GM19452 (cell line): ENCODE data around the gene PIGN.

Experiments
- ATAC-seq: cut with Tn5 transposase; IDR thresholded peaks from one replicate; pipeline ENCODE4 v1.9.1; 2021; ENCODE audit not compliant: unreplicated experiment

The PIGN gene

DNA sequence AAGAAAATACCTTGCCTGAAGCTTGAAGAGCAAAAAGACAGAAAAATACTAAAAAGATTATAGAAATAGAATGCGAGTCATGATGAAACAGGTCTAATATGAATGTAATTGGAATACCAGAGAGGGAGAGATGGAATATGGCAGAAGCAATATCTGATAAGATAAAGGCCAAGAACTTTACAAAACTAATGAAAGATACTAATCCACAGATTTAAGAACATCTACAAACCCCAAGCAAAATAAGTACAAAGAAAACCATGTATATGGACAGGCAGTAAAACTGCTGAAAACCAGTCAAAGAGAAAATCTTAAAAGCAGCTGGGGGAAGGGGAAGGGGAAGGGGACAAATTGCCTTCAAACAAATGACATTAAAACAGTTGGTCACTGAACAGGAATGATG lies 67.0 kb downstream of the PIGN start:
- no peak for ATAC-seq

DNA sequence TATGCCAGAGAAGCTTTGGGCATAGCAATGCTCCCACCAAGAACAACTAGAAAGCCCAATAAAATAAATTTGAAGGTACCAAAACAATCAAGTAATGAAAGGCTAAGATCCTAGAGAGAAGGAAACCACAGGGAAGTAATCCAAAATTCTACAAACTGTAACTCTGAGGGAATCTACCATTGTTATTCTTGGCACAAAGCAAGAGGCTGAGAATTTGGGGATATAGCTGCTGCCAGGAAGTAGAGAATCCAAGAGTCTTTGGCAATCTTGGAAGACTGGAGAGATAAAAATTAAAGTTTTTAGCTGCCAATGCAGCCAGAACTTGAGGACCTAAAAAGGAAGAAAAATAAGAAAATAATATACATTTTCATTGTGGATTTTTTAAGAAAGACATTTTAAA lies 68.5 kb downstream of the PIGN start:
- ATAC-seq: no peak

DNA sequence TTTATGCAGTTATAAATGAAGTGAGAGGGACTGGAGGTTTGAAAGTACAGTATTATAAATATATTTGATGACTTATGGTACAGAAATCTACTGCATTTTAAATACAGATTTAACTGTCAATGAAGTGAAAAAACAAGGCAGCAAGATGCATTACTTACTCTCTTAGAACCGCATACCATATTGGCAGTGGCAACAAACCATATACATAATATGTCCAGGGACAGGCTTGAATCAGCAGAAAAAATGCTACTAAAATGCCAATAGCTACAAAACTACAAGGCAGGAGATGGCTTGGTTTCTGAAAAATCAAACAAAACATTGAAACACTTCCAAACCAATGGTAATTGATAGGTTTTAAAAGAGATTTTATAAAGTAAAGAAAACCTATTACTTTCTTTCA lies 77.2 kb downstream of the PIGN start:
- ATAC-seq: no peak

DNA sequence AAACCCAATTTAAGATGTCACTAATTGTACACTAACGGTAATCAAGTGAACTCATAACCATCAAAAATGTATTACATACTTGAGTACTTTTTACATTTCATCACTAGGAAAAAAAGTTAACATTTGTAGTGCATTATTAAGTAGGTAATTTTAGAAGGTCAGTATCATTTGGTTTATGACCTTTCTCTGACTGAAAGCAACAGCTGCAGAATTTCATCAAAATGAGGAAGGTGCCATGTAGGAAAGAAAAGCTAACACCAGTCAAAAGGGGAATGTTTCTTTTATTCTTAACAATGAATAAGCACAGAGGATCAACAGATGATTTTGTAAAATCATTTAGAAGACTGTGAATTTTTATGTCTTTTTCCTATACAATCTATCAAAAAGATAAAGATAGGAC lies 79.0 kb downstream of the PIGN start:
- no peak for ATAC-seq

DNA sequence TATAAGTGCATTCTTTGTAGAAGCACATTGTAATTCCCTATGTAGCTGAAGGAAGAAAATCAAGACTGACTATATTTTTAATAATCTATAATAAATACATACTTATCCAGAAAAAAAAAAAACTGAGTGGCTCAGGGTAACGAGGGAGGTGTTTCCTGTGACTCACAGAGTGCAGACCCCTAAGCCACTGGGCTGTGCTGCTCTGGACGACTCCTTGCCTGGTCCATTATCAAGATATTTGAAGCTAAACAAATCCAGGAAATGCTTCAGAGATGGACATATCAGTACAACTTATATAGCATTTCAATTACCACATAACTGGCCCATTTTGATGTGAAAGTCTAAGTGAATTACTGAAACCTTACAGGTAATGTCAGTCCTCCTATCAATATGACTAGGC lies 80.6 kb downstream of the PIGN start:
- ATAC-seq: no peak

DNA sequence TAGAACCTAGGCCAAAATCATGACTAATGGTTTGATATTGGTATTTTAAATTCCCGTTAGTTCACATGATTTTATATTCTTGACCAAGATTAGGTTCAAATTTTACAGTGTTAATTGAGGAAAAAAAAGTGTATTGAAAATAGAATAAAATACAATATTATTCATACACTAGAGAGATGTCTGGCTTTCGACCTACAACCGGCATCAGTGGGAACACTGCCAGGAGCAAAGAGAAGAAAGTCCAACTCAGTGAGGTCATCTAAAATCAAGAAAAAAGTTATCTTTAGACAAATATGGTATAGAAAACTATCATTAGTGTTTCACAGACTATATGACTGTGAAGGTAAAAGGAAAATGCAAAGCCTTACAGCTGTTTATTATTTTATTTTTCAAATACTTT lies 81.5 kb downstream of the PIGN start:
- ATAC-seq: no peak

DNA sequence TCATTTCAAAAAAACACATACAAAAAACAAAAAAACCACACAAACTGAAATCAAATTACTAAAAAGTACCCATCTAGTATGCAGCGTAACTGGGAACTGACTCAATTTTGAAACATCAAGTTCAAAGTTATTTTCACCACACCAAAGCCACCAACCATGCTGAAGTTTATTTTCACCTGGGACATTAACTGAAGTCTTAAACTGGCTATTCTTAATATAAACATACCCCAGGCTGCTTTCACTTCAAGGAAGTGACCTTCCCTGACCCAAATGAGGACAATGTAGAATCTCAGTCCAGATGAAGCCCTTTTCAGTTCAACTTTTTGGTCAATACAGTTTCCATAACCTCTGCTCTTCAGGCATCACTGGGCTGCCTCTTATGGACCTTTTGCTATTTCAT lies 84.6 kb downstream of the PIGN start:
- ATAC-seq: no peak

DNA sequence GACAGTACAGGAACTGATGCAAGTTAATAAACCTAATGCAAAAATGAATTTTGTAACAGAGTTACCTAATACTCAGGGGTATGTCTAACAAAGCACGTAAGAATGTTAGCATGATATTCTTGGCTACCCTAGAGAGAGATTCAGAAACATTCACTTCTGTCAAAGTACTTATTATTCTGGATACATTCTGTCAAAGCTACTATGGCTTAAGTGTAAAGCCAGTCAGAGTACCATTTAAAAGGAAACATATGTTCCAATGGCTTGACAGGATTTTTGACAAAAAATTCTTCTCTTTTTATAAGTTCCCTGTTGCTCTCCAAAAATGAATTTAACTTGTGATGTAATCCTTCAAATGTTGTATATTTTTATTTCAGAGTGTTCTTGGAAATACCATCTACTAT lies 85.5 kb downstream of the PIGN start:
- ATAC-seq: no peak

DNA sequence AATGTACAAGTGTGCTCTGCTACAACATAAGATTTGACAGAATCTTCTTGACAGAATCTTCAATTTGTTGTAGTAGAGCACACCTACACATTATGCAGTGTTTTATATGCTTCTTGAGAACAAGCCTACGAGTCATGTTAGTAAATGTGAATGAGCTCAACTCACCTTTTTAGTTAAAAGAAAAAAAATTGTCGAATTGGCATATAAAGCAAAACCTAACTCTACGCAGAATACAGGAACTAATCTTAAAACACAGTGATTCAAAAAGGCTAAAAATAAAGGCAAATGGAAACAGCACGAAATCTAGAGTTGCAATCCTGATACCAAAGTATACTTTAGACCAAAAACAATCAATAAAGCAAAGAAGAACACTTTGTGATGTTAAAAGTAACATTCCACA lies 87.9 kb downstream of the PIGN start:
- no peak for ATAC-seq

DNA sequence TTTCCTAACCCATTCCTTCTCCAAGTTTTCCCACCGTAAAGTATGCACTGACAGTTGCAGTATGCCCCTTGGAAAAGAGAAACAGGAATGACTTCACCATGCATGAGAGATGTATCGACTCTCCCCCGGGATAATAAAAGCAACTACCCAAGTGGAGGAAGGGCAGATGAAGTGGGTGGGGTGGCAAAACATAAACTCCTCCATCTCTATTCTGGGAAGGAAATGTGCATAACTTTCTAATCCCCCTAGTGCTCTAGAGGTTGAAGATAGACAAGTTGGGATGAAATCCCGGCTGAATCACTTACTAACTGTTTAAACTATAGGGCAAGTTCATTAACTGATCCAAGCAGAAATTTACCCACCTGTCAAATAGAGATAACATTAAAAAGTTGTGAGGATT lies 89.2 kb downstream of the PIGN start:
- ATAC-seq: no peak

DNA sequence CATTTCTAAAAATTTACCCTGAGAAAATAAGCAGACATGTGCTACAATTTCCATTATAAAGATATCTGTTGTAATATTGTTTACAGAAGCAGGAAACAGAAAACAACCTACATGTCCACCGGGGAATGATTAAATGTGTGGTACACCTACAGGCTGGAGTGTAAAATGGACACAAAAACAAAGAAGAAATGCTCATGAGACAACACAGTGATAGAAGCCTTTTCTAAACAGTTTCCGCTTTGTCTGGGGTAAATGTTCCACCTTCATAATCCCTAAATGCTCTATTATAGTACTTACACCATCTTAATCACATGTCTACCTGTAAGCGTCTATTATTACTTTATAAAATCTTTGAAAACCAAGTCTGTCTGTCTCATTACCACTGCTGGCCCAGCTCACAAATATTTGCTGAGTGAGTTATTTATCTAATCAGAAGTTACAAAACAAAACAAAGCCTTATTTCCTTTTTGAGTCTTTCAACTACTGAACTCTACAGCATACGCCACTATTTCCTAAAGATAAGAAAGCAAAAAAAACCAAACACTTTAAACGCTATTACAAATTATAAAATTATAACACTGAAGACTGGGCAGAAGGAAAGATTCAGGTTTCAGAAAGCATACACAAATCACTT lies 95.3 kb downstream of the PIGN start:
- ATAC-seq: no peak

DNA sequence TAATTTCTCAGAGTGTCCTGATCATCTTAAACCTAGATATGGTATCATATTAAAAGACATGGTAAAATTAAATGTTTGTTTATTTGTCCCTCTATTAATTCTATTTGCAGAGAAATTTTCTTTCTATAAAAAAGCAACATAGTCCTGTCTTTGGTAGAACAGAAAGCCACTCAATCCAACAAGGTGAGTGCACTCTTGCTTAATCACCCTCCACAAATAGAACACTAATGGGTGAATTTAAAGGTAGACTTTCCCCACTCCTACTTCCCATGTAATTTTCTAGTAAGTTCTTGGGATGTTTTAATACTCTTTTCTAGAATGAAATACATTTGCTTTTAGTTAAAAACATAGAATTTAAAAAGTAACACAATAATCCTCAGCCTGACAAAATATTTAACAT lies 97.7 kb downstream of the PIGN start:
- ATAC-seq: no peak

DNA sequence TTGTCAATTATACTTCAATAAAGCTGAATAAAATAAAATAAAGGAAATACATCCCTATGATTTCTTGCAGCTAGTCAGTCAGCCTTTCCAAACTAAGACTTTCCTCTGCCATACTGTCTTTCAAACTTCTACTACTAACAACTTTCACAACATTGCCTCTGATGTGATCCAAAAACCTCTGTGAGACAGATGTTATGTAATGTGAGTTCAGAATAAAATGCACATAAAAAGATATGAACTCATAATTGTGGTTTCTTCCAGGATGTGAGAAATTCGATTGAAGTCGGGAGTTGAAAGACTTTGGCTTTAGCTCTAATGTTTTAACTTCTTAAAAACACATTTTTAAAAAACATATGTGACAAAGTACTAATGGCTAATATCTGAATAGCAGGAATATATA lies 98.7 kb downstream of the PIGN start:
- no peak for ATAC-seq

DNA sequence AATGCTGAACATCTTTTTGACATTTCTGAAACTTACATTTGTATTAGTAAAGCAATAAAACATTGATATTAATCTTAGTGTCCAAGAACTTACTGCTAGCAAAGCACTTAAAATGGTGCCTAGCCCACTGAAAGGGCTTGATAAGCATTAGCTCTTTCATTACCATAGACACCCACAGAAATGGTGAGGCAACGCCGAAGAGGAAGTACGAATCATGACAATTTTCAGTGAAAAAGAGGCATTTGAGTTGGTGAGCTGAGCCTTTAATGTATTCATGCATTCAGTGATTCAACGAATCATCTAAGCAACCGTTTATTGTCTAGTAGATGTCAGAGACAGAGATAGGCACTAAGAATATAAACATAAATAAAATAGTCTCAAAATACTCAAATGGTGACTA lies 101.1 kb downstream of the PIGN start:
- ATAC-seq: no peak

DNA sequence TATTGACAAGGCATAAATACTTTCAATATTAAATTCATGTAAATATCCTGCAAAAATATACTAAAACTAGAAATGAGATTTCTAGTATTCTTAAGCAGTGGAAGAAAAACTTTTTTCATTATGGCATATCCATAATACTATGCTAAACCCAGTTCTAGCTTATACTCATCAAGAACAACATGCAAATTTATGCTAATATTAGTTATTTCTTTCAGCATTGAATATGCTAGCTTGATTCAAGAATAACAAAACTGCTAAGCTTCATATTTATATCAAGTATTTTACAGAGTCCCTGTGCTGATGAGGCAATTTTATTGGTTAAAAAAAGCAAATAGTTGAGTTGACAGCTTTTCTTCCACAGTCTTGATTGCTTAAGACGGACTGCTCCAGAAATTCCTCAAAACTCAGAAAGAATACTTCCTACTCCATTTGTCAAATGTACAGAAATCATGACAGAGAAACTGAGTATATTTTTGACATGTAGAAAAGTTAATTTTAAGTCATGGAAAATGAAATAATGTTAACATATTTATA lies 105.0 kb downstream of the PIGN start:
- ATAC-seq: no peak

DNA sequence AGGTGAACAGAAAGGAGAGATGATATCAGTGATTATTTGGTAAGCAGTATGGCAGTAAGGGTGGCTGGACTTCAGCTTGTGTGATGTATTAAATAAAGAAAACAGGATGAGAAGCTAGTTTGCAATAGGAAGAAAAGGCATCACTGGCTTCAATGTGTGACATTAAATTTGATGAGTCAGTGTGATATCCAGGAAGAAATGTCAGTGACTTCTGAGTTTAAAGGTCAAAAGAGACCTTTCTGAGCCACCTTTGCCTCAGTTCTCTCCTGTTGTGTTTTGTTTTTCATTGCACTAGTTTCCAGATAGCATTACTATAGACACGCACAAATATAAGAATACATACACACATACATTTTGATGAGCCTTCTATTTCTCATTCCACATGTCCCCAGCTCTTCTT lies 105.6 kb downstream of the PIGN start:
- ATAC-seq: no peak

DNA sequence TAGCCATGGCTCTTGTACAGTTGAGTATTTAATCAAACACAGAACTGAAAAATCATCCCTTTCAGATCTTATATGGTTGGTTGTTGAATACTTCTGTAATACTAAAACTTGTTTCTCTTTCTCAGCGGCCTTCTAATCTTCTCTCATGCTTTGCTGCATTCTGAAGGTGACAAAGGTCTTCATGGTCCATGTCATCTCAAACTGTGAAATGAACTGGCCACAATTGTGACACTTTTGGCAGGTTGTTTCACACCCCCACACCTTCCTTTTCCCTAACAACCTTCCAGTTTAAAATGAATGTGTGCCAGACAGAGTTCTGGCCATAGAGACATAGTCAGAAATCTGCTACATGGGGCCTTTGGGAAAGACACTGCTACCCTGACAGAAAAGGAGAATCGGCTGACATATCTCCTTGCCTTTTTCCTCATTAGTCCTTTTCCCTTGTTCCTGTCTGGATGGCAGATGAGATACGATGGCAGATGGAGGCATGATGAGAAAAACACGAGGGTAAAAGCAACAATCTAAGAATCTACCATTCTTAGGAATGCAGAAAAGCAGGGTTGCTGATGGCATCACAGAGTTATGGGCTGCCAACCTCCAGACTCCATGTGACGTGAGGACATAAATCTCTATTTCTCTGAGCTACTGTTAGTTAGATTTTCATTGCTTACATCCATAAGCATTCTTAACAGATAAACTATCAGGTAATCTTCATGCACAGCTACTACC lies 106.5 kb downstream of the PIGN start:
- ATAC-seq: no peak

DNA sequence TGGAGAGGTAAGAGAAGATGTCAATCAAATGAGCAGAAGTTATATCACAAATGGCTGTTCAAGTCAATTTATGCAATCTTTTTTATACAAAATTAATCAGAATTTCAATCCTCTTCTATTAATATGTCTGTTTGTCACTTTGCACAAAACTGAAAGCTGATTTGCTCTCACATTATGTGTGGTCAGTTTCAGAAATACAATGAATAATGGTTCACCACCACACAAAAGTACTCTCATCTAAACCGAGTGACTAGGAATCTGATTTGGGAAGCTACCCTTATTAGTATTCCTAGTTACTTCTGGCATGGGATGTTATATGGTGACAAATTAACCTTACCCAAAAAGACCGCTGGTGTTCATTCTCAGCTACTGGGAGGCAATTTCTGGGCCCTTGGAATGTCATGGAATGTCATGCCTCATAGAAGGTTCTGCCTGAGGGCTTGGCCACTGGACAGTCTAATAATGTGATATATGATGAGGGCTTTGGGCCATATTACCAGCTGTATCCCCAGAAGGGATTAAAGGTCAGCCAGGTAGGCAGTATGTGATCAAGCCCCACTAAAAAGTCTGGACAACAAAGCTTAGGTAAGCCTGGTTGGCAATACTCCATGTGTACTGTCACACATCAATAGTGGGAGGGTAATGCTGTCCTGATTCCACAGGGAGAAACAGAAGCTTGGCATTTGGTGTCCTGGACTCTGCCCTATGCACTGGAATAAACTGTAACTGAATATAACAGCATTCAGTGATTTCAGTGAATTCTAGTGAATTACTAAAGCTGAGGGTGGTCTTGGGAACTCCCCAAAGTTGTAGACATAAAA lies 113.2 kb downstream of the PIGN start:
- ATAC-seq: no peak

DNA sequence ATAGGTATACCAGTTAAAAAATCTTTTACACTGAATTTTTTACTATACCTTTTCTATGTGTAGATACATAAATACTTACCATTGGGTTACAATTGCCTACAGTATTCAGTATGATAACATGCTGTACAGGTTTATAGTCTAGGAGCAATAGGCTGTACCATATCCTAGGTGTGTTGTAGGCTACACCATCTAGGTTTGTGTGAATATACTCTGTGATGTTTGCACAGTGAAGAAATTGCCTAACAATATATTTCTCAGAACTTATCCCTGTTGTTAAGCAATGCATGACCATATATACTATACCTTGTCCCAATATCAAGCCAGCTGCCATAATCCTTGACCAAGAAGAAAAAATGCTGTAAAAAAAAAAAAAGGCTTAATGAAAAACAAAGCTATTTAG lies 114.5 kb downstream of the PIGN start:
- ATAC-seq: no peak

DNA sequence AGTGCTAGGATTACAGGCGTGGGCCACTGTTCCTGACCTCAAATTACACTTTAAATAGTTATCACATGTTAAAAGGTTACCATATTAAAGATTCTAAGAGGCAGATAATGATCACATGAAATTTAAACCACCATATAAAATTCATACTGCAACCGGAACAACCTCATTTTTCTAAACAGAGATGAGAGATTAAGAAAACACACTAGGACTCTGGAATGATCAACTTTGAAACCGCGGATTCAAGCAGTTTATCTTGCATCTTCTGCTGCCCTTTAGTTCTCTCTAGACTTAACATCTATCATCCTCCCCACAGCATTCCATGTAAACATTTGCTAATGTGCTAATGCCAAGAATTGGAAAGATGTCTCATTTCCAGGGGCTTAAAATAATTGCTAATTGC lies 115.8 kb downstream of the PIGN start:
- ATAC-seq: no peak

DNA sequence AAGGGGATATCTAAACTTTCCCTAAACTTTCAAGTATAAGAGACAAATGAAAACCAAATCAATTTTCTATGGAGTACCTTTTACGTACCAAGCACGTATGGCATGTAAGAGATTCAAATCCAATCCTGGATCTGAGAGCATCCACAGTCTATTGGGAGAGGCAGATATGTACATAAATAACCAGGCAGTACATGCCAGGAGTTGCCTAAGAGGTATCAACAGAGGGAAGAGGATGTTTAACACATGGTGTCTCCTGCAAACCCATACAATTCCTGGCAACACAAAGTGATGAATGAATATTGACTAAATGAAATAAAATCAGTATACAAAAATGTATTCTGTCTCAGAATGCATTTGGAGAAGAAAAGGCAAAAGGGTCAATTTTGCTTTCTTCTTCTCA lies 116.6 kb downstream of the PIGN start:
- ATAC-seq: no peak

DNA sequence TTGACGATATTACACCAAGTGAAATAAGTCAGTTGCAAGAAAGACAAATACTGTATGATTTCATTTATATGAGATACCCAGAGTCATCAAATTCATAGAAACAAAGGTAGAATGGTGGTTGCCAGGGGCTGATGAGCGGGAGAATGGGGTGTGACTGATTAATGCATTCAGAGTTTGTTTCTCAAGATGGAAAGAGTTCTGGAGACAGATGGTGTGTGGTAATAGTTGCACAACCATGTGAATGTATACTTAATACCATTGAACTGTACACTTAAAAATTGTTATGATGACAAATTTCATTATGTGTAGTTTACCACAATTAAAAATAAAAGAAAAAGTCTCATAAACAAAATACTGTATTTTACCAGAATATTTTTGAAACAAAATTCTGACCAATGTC lies 117.3 kb downstream of the PIGN start:
- no peak for ATAC-seq
